ENCODE results near the gene RAP1A. TPM values are rescaled to one million over a fixed set of nuclear protein-coding genes. Genes with fewer than 3 reads are reported as not detected.
A peak's percentile ranks its signal among the peaks of the same experiment; 100 is the strongest.
"Not testable (repeated sequence)": the region's sequence is repeated elsewhere in the genome, so short reads cannot be mapped to it uniquely, and the experiment has no call there.

Gene RAP1A
- total RNA-seq, 2 donors from 2014 or later, result 83.9 to 146 TPM

- DNase-seq; H3K9ac ChIP-seq (ENCODE audit: low read depth in 2 of 2, low read length in 2 of 2); H3K36me3 ChIP-seq; H3K27ac ChIP-seq; H3K27me3 ChIP-seq; intact Hi-C loops (cut with DNase I); H3K9me3 ChIP-seq; H3K4me3 ChIP-seq; H3K4me1 ChIP-seq: not testable (repeated sequence)
Measured at GRCh38 chr1:111685293-111686153, 65.9 kb downstream of the RAP1A start.

GRCh38 chr1:111690306-111690617 lies 70.7 kb downstream of the RAP1A start:
- peaks cover 5% of the 10 kb centered on the region for H3K4me1 ChIP-seq
- H3K4me3 ChIP-seq, result no peak overlapping the region
- peak; percentile 29 for DNase-seq
- intact Hi-C loops (cut with DNase I), result no loop called here
- H3K36me3 ChIP-seq, result no peaks in the 10 kb centered on the region
- no peak for TF ChIP-seq CTCF (IDR thresholded peaks at IDR 0.05)
- H3K9ac ChIP-seq (ENCODE audit: low read depth in 2 of 2, low read length in 2 of 2), result no peak overlapping the region
- H3K9me3 ChIP-seq, result no peaks in the 10 kb centered on the region
- H3K27me3 ChIP-seq, result no peaks in the 10 kb centered on the region
- H3K27ac ChIP-seq, result no peak overlapping the region

GRCh38 chr1:111691886-111692285 lies 72.3 kb downstream of the RAP1A start:
- Histone ChIP-seq H3K27me3 (no peaks in the 10 kb centered on the region), H3K36me3 (no peaks in the 10 kb centered on the region), H3K4me3 (no peak overlapping the region), H3K27ac (no peak overlapping the region), H3K9ac (ENCODE audit: low read depth in 2 of 2, low read length in 2 of 2) (no peak overlapping the region), H3K4me1 (peaks cover 5% of the 10 kb centered on the region), H3K9me3 (no peaks in the 10 kb centered on the region)
- intact Hi-C loops (cut with DNase I), result no loop called here
- no peak for TF ChIP-seq CTCF (IDR thresholded peaks at IDR 0.05)
- no peak for DNase-seq

- H3K4me1 ChIP-seq, result no peaks in the 10 kb centered on the region
- peaks cover 14% of the 10 kb centered on the region for H3K36me3 ChIP-seq
Measured at GRCh38 chr1:111695801-111696200, 76.2 kb downstream of the RAP1A start.

GRCh38 chr1:111696330-111696729 lies 76.7 kb downstream of the RAP1A start:
- no peaks in the 10 kb centered on the region for H3K4me1 ChIP-seq
- DNase-seq, result no peak
- no peaks in the 10 kb centered on the region for H3K9me3 ChIP-seq
- H3K9ac ChIP-seq (ENCODE audit: low read depth in 2 of 2, low read length in 2 of 2), result no peak overlapping the region
- intact Hi-C loops (cut with DNase I), result no loop called here
- no peaks in the 10 kb centered on the region for H3K27me3 ChIP-seq
- H3K27ac ChIP-seq, result no peak overlapping the region
- no peak overlapping the region for H3K4me3 ChIP-seq
- no peak for TF ChIP-seq CTCF (IDR thresholded peaks at IDR 0.05)
- H3K36me3 ChIP-seq, result peaks cover 14% of the 10 kb centered on the region

More at GRCh38 chr1:111695801-111696200, 76.2 kb downstream of the RAP1A start:
- no peak for DNase-seq
- intact Hi-C loops (cut with DNase I), result no loop called here
- no peak overlapping the region for H3K4me3 ChIP-seq
- H3K9ac ChIP-seq (ENCODE audit: low read depth in 2 of 2, low read length in 2 of 2), result no peak overlapping the region
- no peaks in the 10 kb centered on the region for H3K9me3 ChIP-seq
- no peaks in the 10 kb centered on the region for H3K27me3 ChIP-seq
- H3K27ac ChIP-seq, result no peak overlapping the region
- no peak for TF ChIP-seq CTCF (IDR thresholded peaks at IDR 0.05)

GRCh38 chr1:111699268-111699667 lies 79.7 kb downstream of the RAP1A start:
- intact Hi-C loops (cut with DNase I), result no loop called here
- Histone ChIP-seq H3K9ac (ENCODE audit: low read depth in 2 of 2, low read length in 2 of 2) (no peak overlapping the region), H3K9me3 (no peaks in the 10 kb centered on the region), H3K27ac (no peak overlapping the region), H3K36me3 (peaks cover 14% of the 10 kb centered on the region), H3K27me3 (no peaks in the 10 kb centered on the region), H3K4me1 (no peaks in the 10 kb centered on the region), H3K4me3 (no peak overlapping the region)
- no peak for TF ChIP-seq CTCF (IDR thresholded peaks at IDR 0.05)
- DNase-seq, result no peak
